ENCODE measurements around the gene TTYH3.
"Not testable (repeated sequence)": the region's sequence is repeated elsewhere in the genome, so short reads cannot be mapped to it uniquely, and the experiment has no call there.

TTYH3 gene

GRCh38 chr7:2631946-2632732 is at the start of gene TTYH3:
Gene TTYH3 (plus strand): TSS chr7:2631986. CDS start chr7:2632156, 170 bp downstream.
- DNase-seq (ENCODE audit: low read depth) = no peak

- no peak for DNase-seq (ENCODE audit: low read depth)
These were observed 49.6 kb upstream of the TTYH3 start for GRCh38 chr7:2582006-2582735.

GRCh38 chr7:2583798-2584580 is 47.8 kb upstream of the TTYH3 start:
- no peak for DNase-seq (ENCODE audit: low read depth)

GRCh38 chr7:2585446-2585845 is 46.3 kb upstream of the TTYH3 start:
- no peak for DNase-seq (ENCODE audit: low read depth)

- no peak for DNase-seq (ENCODE audit: low read depth)
These were observed 45.3 kb upstream of the TTYH3 start for GRCh38 chr7:2586326-2587020.

- no peak for DNase-seq (ENCODE audit: low read depth)
These were observed 44.7 kb upstream of the TTYH3 start for GRCh38 chr7:2587134-2587533.

GRCh38 chr7:2587778-2588177 is 44.0 kb upstream of the TTYH3 start:
- no peak for DNase-seq (ENCODE audit: low read depth)

- DNase-seq (ENCODE audit: low read depth) = no peak
These were observed 42.4 kb upstream of the TTYH3 start for GRCh38 chr7:2589341-2589740.

GRCh38 chr7:2589941-2590340 is 41.8 kb upstream of the TTYH3 start:
- DNase-seq (ENCODE audit: low read depth) = not testable (repeated sequence)

GRCh38 chr7:2592375-2592865 is 39.4 kb upstream of the TTYH3 start:
- no peak for DNase-seq (ENCODE audit: low read depth)

GRCh38 chr7:2593036-2593727 is 38.6 kb upstream of the TTYH3 start:
- no peak for DNase-seq (ENCODE audit: low read depth)

- no peak for DNase-seq (ENCODE audit: low read depth)
These were observed 37.2 kb upstream of the TTYH3 start for GRCh38 chr7:2594599-2594998.

- no peak for DNase-seq (ENCODE audit: low read depth)
These were observed 36.4 kb upstream of the TTYH3 start for GRCh38 chr7:2595258-2595860.

- no peak for DNase-seq (ENCODE audit: low read depth)
These were observed 35.1 kb upstream of the TTYH3 start for GRCh38 chr7:2596464-2597272.

GRCh38 chr7:2597273-2597640 is 34.5 kb upstream of the TTYH3 start:
- DNase-seq (ENCODE audit: low read depth) = no peak

GRCh38 chr7:2598154-2598823 is 33.5 kb upstream of the TTYH3 start:
- DNase-seq (ENCODE audit: low read depth) = no peak

GRCh38 chr7:2601065-2601464 is 30.7 kb upstream of the TTYH3 start:
- DNase-seq (ENCODE audit: low read depth) = no peak

GRCh38 chr7:2601907-2602306 is 29.9 kb upstream of the TTYH3 start:
- DNase-seq (ENCODE audit: low read depth) = no peak

GRCh38 chr7:2602406-2603043 is 29.3 kb upstream of the TTYH3 start:
- no peak for DNase-seq (ENCODE audit: low read depth)

Measured in stimulated activated CD8-positive, alpha-beta memory T cell treated with anti-CD3 and anti-CD28 coated beads, Interleukin-12 subunit alpha, Interleukin-12 subunit beta, amount 100 ng/mL, for 4 hours (primary cell).